Liver (tissue), 9 donors: ENCODE data around the gene PTPRN2. TPM values are rescaled to one million over a fixed set of nuclear protein-coding genes. Genes with fewer than 3 reads are reported as not detected.

Experiments
- DNase-seq: peaks from one replicate; pipeline ENCODE4 v3.0.0-alpha.2; 2017; ENCODE audit warnings: low spot score
- H3K27ac ChIP-seq, 2 donors: one replicate each; pipeline ENCODE4 v1.7.0; 2013; ENCODE audit warnings: inconsistent platforms in 2 of 2, low read length in 2 of 2, control low read depth in 1 of 2, low read depth in 1 of 2, mild to moderate bottlenecking in 1 of 2
- H3K27me3 ChIP-seq, 4 donors: one replicate each; pipeline versions ENCODE4 v1.6.1 to v1.7.0; 2013; ENCODE audit warnings: low read length in 3 of 4, inconsistent platforms in 1 of 4, mild to moderate bottlenecking in 1 of 4, moderate library complexity in 1 of 4; ENCODE audit not compliant: control insufficient read depth in 4 of 4, insufficient read depth in 4 of 4
- H3K36me3 ChIP-seq, 4 donors: one replicate each; pipeline versions ENCODE4 v1.6.1 to v1.7.0; 2013; ENCODE audit warnings: low read length in 3 of 4, mild to moderate bottlenecking in 3 of 4, low read depth in 1 of 4, moderate library complexity in 1 of 4; ENCODE audit not compliant: control insufficient read depth in 4 of 4, insufficient read depth in 3 of 4
- H3K4me1 ChIP-seq, 4 donors: one replicate each; pipeline versions ENCODE4 v1.6.1 to v1.7.0; 2013; ENCODE audit warnings: low read length in 3 of 4, mild to moderate bottlenecking in 3 of 4, moderate library complexity in 1 of 4; ENCODE audit not compliant: control insufficient read depth in 4 of 4, insufficient read depth in 4 of 4
- H3K4me3 ChIP-seq, 3 donors: one replicate each; pipeline versions ENCODE4 v1.6.1 to v1.7.0; 2013; ENCODE audit warnings: low read length in 3 of 3, control low read depth in 1 of 3, low read depth in 1 of 3, mild to moderate bottlenecking in 1 of 3
- H3K9ac ChIP-seq, 2 donors: one replicate each; pipeline ENCODE4 v1.7.0; 2013; ENCODE audit warnings: low read length in 2 of 2, mild to moderate bottlenecking in 2 of 2, moderate library complexity in 2 of 2, control low read depth in 1 of 2, low read depth in 1 of 2
- H3K9me3 ChIP-seq, 4 donors: one replicate each; pipeline versions ENCODE4 v1.6.1 to v1.7.0; 2013; ENCODE audit warnings: low read length in 3 of 4; ENCODE audit not compliant: control insufficient read depth in 4 of 4
- ATF3 ChIP-seq: IDR thresholded peaks from 2 replicates; pipeline ENCODE4 v1.6.1; 2016; ENCODE audit warnings: antibody characterized with exemption
- CTCF ChIP-seq: fragments of 150-350 bp; IDR thresholded peaks from 2 replicates; pipeline ENCODE4 v1.5.1; 2017; ENCODE audit warnings: improper control_type of control experiment, low read depth, low read length; ENCODE audit not compliant: missing input control
- EGR1 ChIP-seq, 2 donors: IDR thresholded peaks; 2 replicates each; pipeline ENCODE4 v1.6.1; 2016 to 2018; ENCODE audit warnings: antibody characterized with exemption in 2 of 2, low read depth in 2 of 2
- HNF4A ChIP-seq, 2 donors: conservative IDR thresholded peaks; 2 replicates each; pipeline ENCODE4 v1.6.1; 2016; ENCODE audit warnings: antibody characterized with exemption in 2 of 2, mild to moderate bottlenecking in 2 of 2
- HNF4G ChIP-seq: IDR thresholded peaks from 2 replicates; pipeline ENCODE4 v1.6.1; 2016; ENCODE audit warnings: antibody characterized with exemption
- RAD21 ChIP-seq, 2 donors: IDR thresholded peaks; 2 replicates each; pipeline ENCODE4 v1.6.1; 2016; ENCODE audit warnings: antibody characterized with exemption in 2 of 2, mild to moderate bottlenecking in 2 of 2
- YY1 ChIP-seq: IDR thresholded peaks from 2 replicates; pipeline ENCODE4 v1.6.1; 2016; ENCODE audit warnings: antibody characterized with exemption, mild to moderate bottlenecking
- WGBS: extraction: QIAGEN DNeasy Blood & Tissue Kit; methylation state at CpG from one replicate; pipeline ENCODE4 v1.1.7; 2013; 5-methylcytosine and 5-hydroxymethylcytosine counted together
- polyA plus RNA-seq, 2 donors: library from polyadenylated mRNA; stranded (reverse) in 1 of 2; unstranded in 1 of 2; fragments of 200-250 nt in 1 of 2; fragments of >200 nt in 1 of 2; fragmentation: Nextera tagmentation in 1 of 2; extraction: Ambion mirVana in 1 of 2; gene quantifications; one replicate each; pipeline versions ENCODE4 v1.2.1 to v1.2.3, GENCODE V29; 2013 to 2015
- total RNA-seq, 2 donors: library from RNA; depleted of rRNA; stranded (reverse); fragments of >200 nt; gene quantifications; one replicate each; pipeline ENCODE4 v1.2.3, GENCODE V29; 2014
- TF ChIP-seq, protein P1 (sequence below): IDR thresholded peaks from 2 replicates; pipeline ENCODE4 v1.6.1; 2016; ENCODE audit warnings: antibody characterized with exemption
- donor health status: healthy.
- donor health status: healthy.
- donor health status: healthy.
- donor health status: healthy.
- donor health status: healthy.

The PTPRN2 gene
- total and polyA plus RNA-seq, 4 donors: 0.75 to 1.9 (median 1.1) TPM

DNA sequence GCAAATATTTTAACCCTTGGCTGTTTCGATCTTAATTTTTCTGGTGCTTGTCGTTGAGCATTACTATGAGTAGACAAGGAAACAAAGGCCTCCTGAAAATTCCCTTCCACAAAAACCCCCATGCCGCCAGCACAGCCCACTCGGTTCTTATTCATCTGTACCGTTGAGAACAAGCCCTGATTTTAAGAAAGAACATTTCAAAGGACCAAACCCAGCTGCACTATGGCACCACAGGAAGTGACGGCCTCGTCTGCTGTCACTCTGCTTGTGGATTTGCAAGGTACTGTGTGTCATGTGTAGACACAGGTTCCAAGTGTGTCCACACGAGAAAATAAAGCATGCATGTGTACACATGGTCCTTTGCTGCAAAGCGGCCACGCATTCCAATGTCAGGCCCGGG lies 965.6 kb downstream of the PTPRN2 start:
- WGBS: 88% methylated on average over 11 of the region's 11 CpGs
- no peaks in the 10 kb centered on the region for H3K9me3 ChIP-seq
- no peaks in the 10 kb centered on the region for H3K4me1 ChIP-seq
- TF ChIP-seq EGR1 (IDR thresholded peaks at IDR 0.05; ENCODE audit: low read depth in 2 of 2) (no peak), HNF4G (no peak)
- TF ChIP-seq, protein P1, sequence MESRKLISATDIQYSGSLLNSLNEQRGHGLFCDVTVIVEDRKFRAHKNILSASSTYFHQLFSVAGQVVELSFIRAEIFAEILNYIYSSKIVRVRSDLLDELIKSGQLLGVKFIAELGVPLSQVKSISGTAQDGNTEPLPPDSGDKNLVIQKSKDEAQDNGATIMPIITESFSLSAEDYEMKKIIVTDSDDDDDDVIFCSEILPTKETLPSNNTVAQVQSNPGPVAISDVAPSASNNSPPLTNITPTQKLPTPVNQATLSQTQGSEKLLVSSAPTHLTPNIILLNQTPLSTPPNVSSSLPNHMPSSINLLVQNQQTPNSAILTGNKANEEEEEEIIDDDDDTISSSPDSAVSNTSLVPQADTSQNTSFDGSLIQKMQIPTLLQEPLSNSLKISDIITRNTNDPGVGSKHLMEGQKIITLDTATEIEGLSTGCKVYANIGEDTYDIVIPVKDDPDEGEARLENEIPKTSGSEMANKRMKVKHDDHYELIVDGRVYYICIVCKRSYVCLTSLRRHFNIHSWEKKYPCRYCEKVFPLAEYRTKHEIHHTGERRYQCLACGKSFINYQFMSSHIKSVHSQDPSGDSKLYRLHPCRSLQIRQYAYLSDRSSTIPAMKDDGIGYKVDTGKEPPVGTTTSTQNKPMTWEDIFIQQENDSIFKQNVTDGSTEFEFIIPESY: no peak
- H3K36me3 ChIP-seq: peaks cover 0 to 1% (median 0%) of the 10 kb centered on the region in 4 donors
- no peak overlapping the region for H3K4me3 ChIP-seq
- no peak for DNase-seq
- H3K27ac ChIP-seq: no peak overlapping the region
- no peak overlapping the region for H3K9ac ChIP-seq
- peaks cover 0 to 9% (median 0%) of the 10 kb centered on the region in 4 donors for H3K27me3 ChIP-seq

GRCh38 chr7:157621131-157621681 lies 966.4 kb downstream of the PTPRN2 start:
- no peak overlapping the region for H3K4me3 ChIP-seq
- peaks cover 0 to 1% (median 0%) of the 10 kb centered on the region in 4 donors for H3K36me3 ChIP-seq
- H3K9ac ChIP-seq: no peak overlapping the region
- no peak overlapping the region for H3K27ac ChIP-seq
- DNase-seq: no peak
- no peaks in the 10 kb centered on the region for H3K4me1 ChIP-seq
- 77% methylated on average over 33 of the region's 33 CpGs for WGBS
- TF ChIP-seq YY1 (no peak), HNF4A (conservative IDR thresholded peaks at IDR 0.05) (peak in 1 of 2 donors; percentile 13)
- H3K27me3 ChIP-seq: peaks cover 0 to 9% (median 0%) of the 10 kb centered on the region in 4 donors
- no peaks in the 10 kb centered on the region for H3K9me3 ChIP-seq

GRCh38 chr7:157620616-157621015 lies 967.0 kb downstream of the PTPRN2 start:
- TF ChIP-seq RAD21 (IDR thresholded peaks at IDR 0.05) (no peak), ATF3 (no peak), CTCF (no peak)
- WGBS: 84% methylated on average over 11 of the region's 11 CpGs
- no peak for DNase-seq

More at GRCh38 chr7:157620616-157621015, 967.0 kb downstream of the PTPRN2 start:
- no peaks in the 10 kb centered on the region for H3K9me3 ChIP-seq
- peaks cover 0 to 9% (median 0%) of the 10 kb centered on the region in 4 donors for H3K27me3 ChIP-seq
- peaks cover 0 to 1% (median 0%) of the 10 kb centered on the region in 4 donors for H3K36me3 ChIP-seq
- no peaks in the 10 kb centered on the region for H3K4me1 ChIP-seq
- no peak overlapping the region for H3K4me3 ChIP-seq
- H3K9ac ChIP-seq: no peak overlapping the region
- H3K27ac ChIP-seq: no peak overlapping the region
